HG03139 (cell line): ENCODE data around the gene CMBL.
"Not testable (repeated sequence)": the region's sequence is repeated elsewhere in the genome, so short reads cannot be mapped to it uniquely, and the experiment has no call there.

Source experiments
- ATAC-seq: cut with Tn5 transposase; IDR thresholded peaks from one replicate; pipeline ENCODE4 v1.9.1; 2021; ENCODE audit not compliant: unreplicated experiment

CMBL gene

GRCh38 chr5:10310835-10311570, 3.3 kb upstream of the CMBL start:
- ATAC-seq = not testable (repeated sequence)

- no peak for ATAC-seq
Measured at GRCh38 chr5:10310066-10310779, 2.5 kb upstream of the CMBL start.

- no peak for ATAC-seq
Measured at GRCh38 chr5:10308844-10309243, 1.1 kb upstream of the CMBL start.

GRCh38 chr5:10306806-10307205, 896 bp downstream of the CMBL start:
- no peak for ATAC-seq

GRCh38 chr5:10306114-10306513, 1.6 kb downstream of the CMBL start:
- no peak for ATAC-seq

- ATAC-seq = no peak
Measured at GRCh38 chr5:10304932-10305331, 2.8 kb downstream of the CMBL start.

- no peak for ATAC-seq
Measured at GRCh38 chr5:10303699-10304170, 4.0 kb downstream of the CMBL start.

GRCh38 chr5:10303201-10303600, 4.5 kb downstream of the CMBL start:
- ATAC-seq = no peak

- ATAC-seq = no peak
Measured at GRCh38 chr5:10301842-10302610, 5.7 kb downstream of the CMBL start.

GRCh38 chr5:10301266-10301665, 6.4 kb downstream of the CMBL start:
- ATAC-seq = no peak

- ATAC-seq = no peak
Measured at GRCh38 chr5:10300246-10300645, 7.5 kb downstream of the CMBL start.

GRCh38 chr5:10297646-10298204, 10.0 kb downstream of the CMBL start:
- ATAC-seq = no peak

GRCh38 chr5:10295619-10296326, 11.9 kb downstream of the CMBL start:
- ATAC-seq = no peak

- no peak for ATAC-seq
Measured at GRCh38 chr5:10293907-10294662, 13.6 kb downstream of the CMBL start.

- ATAC-seq = no peak
Measured at GRCh38 chr5:10291692-10292339, 15.9 kb downstream of the CMBL start.

- ATAC-seq = no peak
Measured at GRCh38 chr5:10290438-10290837, 17.3 kb downstream of the CMBL start.

GRCh38 chr5:10289991-10290390, 17.7 kb downstream of the CMBL start:
- ATAC-seq = no peak

GRCh38 chr5:10289353-10289752, 18.3 kb downstream of the CMBL start:
- no peak for ATAC-seq

- no peak for ATAC-seq
Measured at GRCh38 chr5:10288592-10289219, 19.0 kb downstream of the CMBL start.
